Sigmoid colon (tissue), 7 donors: ENCODE data around the gene DYSF. TPM values are rescaled to one million over a fixed set of nuclear protein-coding genes. Genes with fewer than 3 reads are reported as not detected.

Experiments used
- DNase-seq: peaks from one replicate; pipeline ENCODE4 v3.0.0-alpha.2; 2019
- H3K27ac ChIP-seq, 4 donors: fragments of 200-600 bp; sonication (generic); one replicate each; pipeline ENCODE4 v1.5.1; 2016 to 2019; ENCODE audit warnings: mild to moderate bottlenecking in 1 of 4
- H3K27me3 ChIP-seq, 3 donors: fragments of 200-600 bp; sonication (generic); one replicate each; pipeline ENCODE4 v1.5.1; 2019; ENCODE audit warnings: mild to moderate bottlenecking in 1 of 3
- H3K36me3 ChIP-seq, 4 donors: fragments of 200-600 bp; sonication (generic); one replicate each; pipeline ENCODE4 v1.5.1; 2016 to 2019
- H3K4me1 ChIP-seq, 4 donors: fragments of 200-600 bp; sonication (generic); one replicate each; pipeline ENCODE4 v1.5.1; 2017 to 2019
- H3K4me3 ChIP-seq, 4 donors: fragments of 200-600 bp; sonication (generic); one replicate each; pipeline ENCODE4 v1.5.1; 2017 to 2019; ENCODE audit warnings: mild to moderate bottlenecking in 2 of 4, moderate library complexity in 1 of 4
- H3K9me3 ChIP-seq, 4 donors: fragments of 200-600 bp in 3 of 4; sonication (generic) in 3 of 4; one replicate each; pipeline versions ENCODE4 v1.5.1 to v1.6.1; 2013 to 2019
- CTCF ChIP-seq, 4 experiments: fragments of 450-650 bp in 3 of 4; fragments of 200-600 bp in 1 of 4; IDR thresholded peaks; one replicate each; pipeline ENCODE4 v1.5.1; 2016 to 2019; ENCODE audit warnings: antibody characterized with exemption in 4 of 4, mild to moderate bottlenecking in 3 of 4, moderate library complexity in 2 of 4
- EP300 ChIP-seq, 4 donors: sonication (generic); formaldehyde crosslinking; IDR thresholded peaks; one replicate each; pipeline ENCODE4 v1.6.1; 2017; ENCODE audit warnings: antibody characterized with exemption in 4 of 4
- POLR2A ChIP-seq, 2 donors: fragments of 450-650 bp; IDR thresholded peaks; one replicate each; pipeline ENCODE4 v1.6.1; 2016; ENCODE audit warnings: antibody characterized with exemption in 2 of 2, mild to moderate bottlenecking in 2 of 2, moderate library complexity in 2 of 2
- POLR2AphosphoS5 ChIP-seq, 4 donors: sonication (generic); formaldehyde crosslinking; IDR thresholded peaks; one replicate each; pipeline ENCODE4 v1.6.1; 2017; ENCODE audit warnings: antibody characterized with exemption in 4 of 4
- WGBS, 2 donors: extraction: QIAGEN DNeasy Blood & Tissue Kit; methylation state at CpG; one replicate each; pipeline ENCODE4 v1.1.7; 2013; 5-methylcytosine and 5-hydroxymethylcytosine counted together
- intact Hi-C: fragments of 100-400 bp; cut with DNase I; formaldehyde crosslinking; loops from one replicate; pipeline ENCODE4 v1.15.1; 2023
- polyA plus RNA-seq, 3 donors: library from polyadenylated mRNA; stranded (reverse); fragments of 200-250 nt; gene quantifications; one replicate each; pipeline ENCODE4 v1.2.3, GENCODE V29; 2013
- total RNA-seq, 4 donors: library from RNA; depleted of rRNA; stranded (reverse); fragments of >200 nt; gene quantifications; one replicate each; pipeline ENCODE4 v1.1.0, GENCODE V29; 2016
- donor health status: healthy with polysubstance abuse.
- donor health status: Bipolar disorder and iron deficiency.
- donor health status: healthy.

Gene DYSF
- total and polyA plus RNA-seq, 7 donors = 1.6 to 49.6 (median 12.5) TPM

GRCh38 chr2:71609958-71610357 is 156.6 kb downstream of the DYSF start:
- TF ChIP-seq CTCF (IDR thresholded peaks at IDR 0.05) (peak in 2 of 4 experiments; percentile 18 to 22), EP300 (IDR thresholded peaks at IDR 0.05) (no peak), POLR2A (IDR thresholded peaks at IDR 0.05) (no peak)
- peaks cover 0 to 13% (median 13%) of the 10 kb centered on the region in 4 donors for H3K4me1 ChIP-seq
- intact Hi-C loops = loop anchor here (5.0 to 10.0 kb wide), 4 partner anchors 165 to 542 kb away; no protein-coding TSS in a partner anchor
- H3K36me3 ChIP-seq = peaks cover 0 to 5% (median 0%) of the 10 kb centered on the region in 4 donors
- 70 to 77% methylated on average over 1 of the region's 1 CpG for WGBS, 2 donors
- no peak overlapping the region for H3K4me3 ChIP-seq
- peak; percentile 32 for DNase-seq
- H3K27me3 ChIP-seq = no peaks in the 10 kb centered on the region
- H3K27ac ChIP-seq = no peak overlapping the region
- H3K9me3 ChIP-seq = no peaks in the 10 kb centered on the region

DNA sequence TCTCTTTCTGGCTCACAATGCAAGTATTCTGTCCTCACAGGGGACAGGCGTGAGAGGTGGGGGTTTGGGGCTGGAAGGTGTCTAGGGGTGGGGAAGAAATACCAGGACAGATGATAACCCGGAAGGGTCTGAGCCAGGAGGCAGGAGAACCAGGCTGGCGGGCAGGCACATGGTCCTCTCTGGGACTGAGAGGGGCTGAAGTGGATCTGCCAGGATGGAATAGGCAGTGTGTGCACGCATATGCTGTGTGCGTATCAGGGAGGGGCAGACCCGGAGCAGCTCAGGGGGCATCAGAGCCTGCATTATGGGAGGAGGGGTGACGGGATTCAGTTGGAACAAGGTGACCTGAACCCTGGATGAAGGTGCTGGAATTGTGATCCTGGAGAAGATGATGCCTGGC is 157.3 kb downstream of the DYSF start:
- intact Hi-C loops = loop anchor here (5.0 to 10.0 kb wide), 3 partner anchors 164 to 387 kb away; no protein-coding TSS in a partner anchor
- no peaks in the 10 kb centered on the region for H3K9me3 ChIP-seq
- no peaks in the 10 kb centered on the region for H3K27me3 ChIP-seq
- 83 to 84% methylated on average over 7 of the region's 7 CpGs for WGBS, 2 donors
- peaks cover 0 to 20% (median 20%) of the 10 kb centered on the region in 4 donors for H3K4me1 ChIP-seq
- peaks cover 0 to 5% (median 0%) of the 10 kb centered on the region in 4 donors for H3K36me3 ChIP-seq
- H3K4me3 ChIP-seq = no peak overlapping the region
- DNase-seq = peak; percentile 45
- TF ChIP-seq POLR2AphosphoS5 (IDR thresholded peaks at IDR 0.05) (no peak), POLR2A (IDR thresholded peaks at IDR 0.05) (no peak), CTCF (IDR thresholded peaks at IDR 0.05) (no peak), EP300 (IDR thresholded peaks at IDR 0.05) (no peak)
- no peak overlapping the region for H3K27ac ChIP-seq

DNA sequence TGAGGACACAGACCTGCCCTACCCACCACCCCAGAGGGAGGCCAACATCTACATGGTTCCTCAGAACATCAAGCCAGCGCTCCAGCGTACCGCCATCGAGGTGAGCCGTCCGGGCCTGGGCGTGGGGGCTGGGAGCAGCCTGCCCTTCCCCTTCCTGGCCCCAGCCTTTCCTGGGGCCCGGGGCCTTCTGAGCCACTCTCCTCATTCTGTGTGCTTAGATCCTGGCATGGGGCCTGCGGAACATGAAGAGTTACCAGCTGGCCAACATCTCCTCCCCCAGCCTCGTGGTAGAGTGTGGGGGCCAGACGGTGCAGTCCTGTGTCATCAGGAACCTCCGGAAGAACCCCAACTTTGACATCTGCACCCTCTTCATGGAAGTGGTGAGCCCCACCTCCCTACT is 157.9 kb downstream of the DYSF start:
- Histone ChIP-seq H3K9me3 (no peaks in the 10 kb centered on the region), H3K4me3 (no peak overlapping the region), H3K36me3 (peaks cover 0 to 5% (median 0%) of the 10 kb centered on the region in 4 donors), H3K27ac (no peak overlapping the region), H3K27me3 (no peaks in the 10 kb centered on the region), H3K4me1 (peaks cover 0 to 22% (median 21%) of the 10 kb centered on the region in 4 donors)
- intact Hi-C loops = loop anchor here (5.0 to 10.0 kb wide), 3 partner anchors 164 to 386 kb away; no protein-coding TSS in a partner anchor
- peak; percentile 41 for DNase-seq
- no peak for TF ChIP-seq POLR2A (IDR thresholded peaks at IDR 0.05)
- no peak for TF ChIP-seq CTCF (IDR thresholded peaks at IDR 0.05)
- TF ChIP-seq POLR2AphosphoS5 (IDR thresholded peaks at IDR 0.05) = no peak
- TF ChIP-seq EP300 (IDR thresholded peaks at IDR 0.05) = no peak
- WGBS, 2 donors = 89 to 90% methylated on average over 12 of the region's 12 CpGs

- no peak overlapping the region for H3K4me3 ChIP-seq
- H3K27me3 ChIP-seq = no peaks in the 10 kb centered on the region
- no peak overlapping the region for H3K27ac ChIP-seq
- 95% methylated on average over 15 of the region's 15 CpGs for WGBS, 2 donors
- peaks cover 0 to 5% (median 0%) of the 10 kb centered on the region in 4 donors for H3K36me3 ChIP-seq
- H3K9me3 ChIP-seq = no peaks in the 10 kb centered on the region
- no peak for TF ChIP-seq POLR2AphosphoS5 (IDR thresholded peaks at IDR 0.05)
- TF ChIP-seq POLR2A (IDR thresholded peaks at IDR 0.05) = no peak
- TF ChIP-seq EP300 (IDR thresholded peaks at IDR 0.05) = no peak
- TF ChIP-seq CTCF (IDR thresholded peaks at IDR 0.05) = no peak
- DNase-seq = peak; percentile 46
- H3K4me1 ChIP-seq = peaks cover 0 to 22% (median 21%) of the 10 kb centered on the region in 4 donors
- intact Hi-C loops = loop anchor here (5.0 to 10.0 kb wide), 3 partner anchors 163 to 385 kb away; no protein-coding TSS in a partner anchor
Measured at GRCh38 chr2:71611781-71612527, 158.6 kb downstream of the DYSF start.
